Amniotic stem cell (primary cell): ENCODE measurements around the gene PARPBP.
"Not testable (repeated sequence)": the region's sequence is repeated elsewhere in the genome, so short reads cannot be mapped to it uniquely, and the experiment has no call there.

ENCODE experiments used
- DNase-seq: peaks from one replicate; lab custom pipeline; 2025; lab: John Stamatoyannopoulos, UW

PARPBP gene

GRCh38 chr12:102119674-102120563 is at the start of gene PARPBP, which contains the start of gene NUP37:
TSS of gene PARPBP (plus strand) at chr12:102120183. CDS start at chr12:102123889, 3,706 bp downstream.
TSS of gene NUP37 (minus strand) at chr12:102120114. CDS start at chr12:102118518, 1,596 bp downstream.
- peak; percentile 90 for DNase-seq

- not testable (repeated sequence) for DNase-seq
These were observed 47.9 kb upstream of the PARPBP start for GRCh38 chr12:102072092-102072491.

- DNase-seq: no peak
These were observed 39.1 kb upstream of the PARPBP start for GRCh38 chr12:102080842-102081241.

GRCh38 chr12:102089228-102089835 is 30.7 kb upstream of the PARPBP start:
- DNase-seq: not testable (repeated sequence)

GRCh38 chr12:102093319-102093718 is 26.7 kb upstream of the PARPBP start:
- DNase-seq: peak; percentile 4

- DNase-seq: peak; percentile 3
These were observed 24.2 kb upstream of the PARPBP start for GRCh38 chr12:102095677-102096263.

- no peak for DNase-seq
These were observed 23.1 kb upstream of the PARPBP start for GRCh38 chr12:102096855-102097254.

- DNase-seq: no peak
These were observed 13.1 kb upstream of the PARPBP start for GRCh38 chr12:102106905-102107304.

- no peak for DNase-seq
These were observed 12.0 kb upstream of the PARPBP start for GRCh38 chr12:102107970-102108369.

- no peak for DNase-seq
These were observed 9.2 kb upstream of the PARPBP start for GRCh38 chr12:102110782-102111181.

- DNase-seq: no peak
These were observed 5.8 kb upstream of the PARPBP start for GRCh38 chr12:102114212-102114611.

- no peak for DNase-seq
These were observed 3.6 kb upstream of the PARPBP start for GRCh38 chr12:102116392-102116791.

- DNase-seq: no peak
These were observed 1.1 kb upstream of the PARPBP start for GRCh38 chr12:102118874-102119273.

GRCh38 chr12:102120564-102120873 is 536 bp downstream of the PARPBP start:
- no peak for DNase-seq

- peak; percentile 1 for DNase-seq
These were observed 903 bp downstream of the PARPBP start for GRCh38 chr12:102120886-102121285.

- not testable (repeated sequence) for DNase-seq
These were observed 1.3 kb downstream of the PARPBP start for GRCh38 chr12:102121328-102121727.

- not testable (repeated sequence) for DNase-seq
These were observed 10.7 kb downstream of the PARPBP start for GRCh38 chr12:102130720-102131119.

GRCh38 chr12:102131442-102131841 is 11.5 kb downstream of the PARPBP start:
- not testable (repeated sequence) for DNase-seq

- not testable (repeated sequence) for DNase-seq
These were observed 17.6 kb downstream of the PARPBP start for GRCh38 chr12:102137619-102138018.

GRCh38 chr12:102142866-102143373 is 22.9 kb downstream of the PARPBP start:
- not testable (repeated sequence) for DNase-seq

GRCh38 chr12:102144221-102144620 is 24.2 kb downstream of the PARPBP start:
- DNase-seq: no peak

- DNase-seq: not testable (repeated sequence)
These were observed 27.1 kb downstream of the PARPBP start for GRCh38 chr12:102147062-102147587.
